OCI-LY7 (cell line): ENCODE measurements around the gene UBP1. TPM values are rescaled to one million over a fixed set of nuclear protein-coding genes. Genes with fewer than 3 reads are reported as not detected.

Experiments
- BruUV-seq: library from RNA; stranded (reverse); fragments of 400-500 nt; replicated peaks from 2 replicates; lab custom pipeline; 2021; lab: Mats Ljungman, UMichigan
- CTCF ChIA-PET: fragments of 300-600 bp; sonication (Branson Sonifier 250); formaldehyde crosslinking; loops from one replicate; lab custom pipeline; 2022; ENCODE audit warnings: antibody characterized with exemption; ENCODE audit not compliant: unreplicated experiment; lab: Charles Lee
- POLR2A ChIA-PET: fragments of 300-600 bp; sonication (Branson Sonifier 250); formaldehyde crosslinking; loops from one replicate; lab custom pipeline; 2022; ENCODE audit warnings: antibody characterized with exemption; lab: Charles Lee
- DNase-seq: peaks from one replicate; pipeline ENCODE4 v3.0.0-alpha.2; 2015; ENCODE audit warnings: low spot score
- H2AFZ ChIP-seq: fragments of 200-600 bp; sonication (generic), shearing (Covaris generic); 2 replicates; pipeline ENCODE4 v1.6.1; 2014; ENCODE audit warnings: mild to moderate bottlenecking, antibody characterized with exemption, low read length, moderate library complexity
- H3K27ac ChIP-seq: fragments of 200-600 bp; sonication (generic); 2 replicates; pipeline ENCODE4 v1.5.1; 2014; ENCODE audit warnings: mixed run types, low read depth, mild to moderate bottlenecking, moderate library complexity, low read length, inconsistent platforms; ENCODE audit not compliant: poor library complexity, severe bottlenecking
- H3K36me3 ChIP-seq: fragments of 200-600 bp; sonication (generic); 2 replicates; pipeline ENCODE4 v1.6.1; 2014; ENCODE audit warnings: mild to moderate bottlenecking, antibody characterized with exemption, low read length, moderate library complexity, mixed read lengths; ENCODE audit not compliant: insufficient read depth
- H3K4me1 ChIP-seq: fragments of 200-600 bp; sonication (generic); 2 replicates; pipeline ENCODE4 v1.5.1; 2014; ENCODE audit warnings: mild to moderate bottlenecking, low read length; ENCODE audit not compliant: insufficient read depth, poor library complexity, severe bottlenecking
- H3K4me2 ChIP-seq: fragments of 200-600 bp; sonication (generic); 2 replicates; pipeline ENCODE4 v1.6.1; 2014; ENCODE audit warnings: mild to moderate bottlenecking, low read length
- H3K4me3 ChIP-seq: fragments of 200-600 bp; sonication (generic); 2 replicates; pipeline ENCODE4 v1.5.1; 2014; ENCODE audit warnings: mild to moderate bottlenecking, low read depth, low read length; ENCODE audit not compliant: poor library complexity, severe bottlenecking
- H3K79me2 ChIP-seq: fragments of 200-600 bp; sonication (generic); 2 replicates; pipeline ENCODE4 v1.6.1; 2016; ENCODE audit warnings: low read depth, mild to moderate bottlenecking, low read length, moderate library complexity, mixed read lengths; ENCODE audit not compliant: insufficient read depth
- H3K9me2 ChIP-seq: fragments of 200-600 bp; sonication (generic); 2 replicates; pipeline ENCODE4 v1.6.1; 2016; ENCODE audit warnings: mild to moderate bottlenecking, low read length, mixed read lengths; ENCODE audit not compliant: insufficient read depth
- H3K9me3 ChIP-seq: fragments of 200-600 bp; sonication (generic); 2 replicates; pipeline ENCODE4 v1.6.1; 2014; ENCODE audit warnings: mild to moderate bottlenecking, mixed run types, low read length, mixed read lengths
- H4K20me1 ChIP-seq: fragments of 200-600 bp; sonication (generic); 2 replicates; pipeline ENCODE4 v1.6.1; 2014; ENCODE audit warnings: mild to moderate bottlenecking, antibody characterized with exemption, low read length, moderate library complexity, mixed read lengths; ENCODE audit not compliant: insufficient read depth
- CTCF ChIP-seq: fragments of 200-600 bp; sonication (generic); conservative IDR thresholded peaks from 2 replicates; pipeline ENCODE4 v1.5.1; 2014; ENCODE audit warnings: mild to moderate bottlenecking, antibody characterized with exemption, low read length, moderate library complexity, mixed read lengths
- EZH2phosphoT487 ChIP-seq: fragments of 200-600 bp; sonication (generic); IDR thresholded peaks from 2 replicates; pipeline ENCODE4 v1.6.1; 2018; ENCODE audit warnings: low read depth, borderline replicate concordance, mild to moderate bottlenecking, mixed run types, antibody characterized with exemption, low read length, moderate library complexity, mixed read lengths
- intact Hi-C: fragments of 100-400 bp; cut with micrococcal nuclease; formaldehyde crosslinking; loops from one replicate; pipeline ENCODE4 v1.10.0; 2022; ENCODE audit not compliant: unreplicated experiment
- total RNA-seq, 2 experiments: library from RNA; depleted of rRNA in 1 of 2; stranded (reverse); fragments of >200 nt in 1 of 2; shearing (Covaris generic) in 1 of 2; gene quantifications; 2 replicates each; pipeline ENCODE4 v1.2.3, GENCODE V29; 2014 to 2022

Gene UBP1
- total RNA-seq, 2 experiments from 2014 or later = 73.0 to 83.8 TPM

DNA sequence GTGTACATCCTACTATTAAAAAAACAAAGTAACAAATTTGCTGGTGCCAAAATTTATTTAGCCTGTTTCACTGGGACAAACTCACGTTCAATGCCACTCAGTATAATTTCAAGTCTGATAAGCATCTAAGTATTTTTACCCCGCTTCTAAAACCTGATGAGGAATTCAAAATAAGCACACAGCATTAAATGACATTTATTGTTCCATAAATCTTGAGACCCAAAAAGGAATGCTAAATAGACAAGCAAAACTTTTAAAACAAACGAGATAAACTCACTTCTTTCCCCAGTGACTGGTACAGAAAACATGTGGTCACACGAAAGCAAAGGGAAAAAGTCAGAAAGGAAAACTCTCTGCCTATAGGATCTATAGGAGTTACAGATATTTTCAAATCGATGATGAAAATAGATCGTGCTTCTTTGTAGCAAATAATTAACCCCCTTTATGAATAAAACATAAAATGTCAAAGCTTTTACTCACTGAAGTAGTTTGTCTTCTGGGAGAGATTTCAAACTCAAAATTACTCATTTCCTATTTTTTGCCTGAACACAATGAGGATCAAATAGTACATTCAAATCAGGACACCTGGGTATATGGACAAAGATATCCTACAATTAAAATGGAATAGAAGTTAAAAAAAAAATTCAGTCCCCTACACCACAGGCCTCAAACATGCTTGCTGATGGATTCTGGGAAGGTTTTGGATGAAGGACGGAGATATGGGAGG is 51.7 kb downstream of the UBP1 start:
- POLR2A ChIA-PET = interaction anchor here (0.7 to 2.1 kb wide), 2 partner anchors 51 to 259 kb away, joined by 3 to 4 read pairs; no protein-coding TSS in a partner anchor
- TSS peak; percentile 66 for BruUV-seq
- no peak overlapping the region for H3K27ac ChIP-seq
- CTCF ChIA-PET = no interaction called here
- no peak overlapping the region for H2AFZ ChIP-seq
- H3K79me2 ChIP-seq = no peaks in the 10 kb centered on the region
- peaks cover 79% of the 10 kb centered on the region for H3K36me3 ChIP-seq
- DNase-seq = no peak
- TF ChIP-seq CTCF (no peak), EZH2phosphoT487 (no peak)
- H3K4me2 ChIP-seq = no peak overlapping the region
- no peaks in the 10 kb centered on the region for H3K9me3 ChIP-seq
- H4K20me1 ChIP-seq = no peaks in the 10 kb centered on the region
- H3K4me1 ChIP-seq = no peaks in the 10 kb centered on the region
- intact Hi-C loops = no loop called here
- no peak overlapping the region for H3K4me3 ChIP-seq
- H3K9me2 ChIP-seq = no peaks in the 10 kb centered on the region

DNA sequence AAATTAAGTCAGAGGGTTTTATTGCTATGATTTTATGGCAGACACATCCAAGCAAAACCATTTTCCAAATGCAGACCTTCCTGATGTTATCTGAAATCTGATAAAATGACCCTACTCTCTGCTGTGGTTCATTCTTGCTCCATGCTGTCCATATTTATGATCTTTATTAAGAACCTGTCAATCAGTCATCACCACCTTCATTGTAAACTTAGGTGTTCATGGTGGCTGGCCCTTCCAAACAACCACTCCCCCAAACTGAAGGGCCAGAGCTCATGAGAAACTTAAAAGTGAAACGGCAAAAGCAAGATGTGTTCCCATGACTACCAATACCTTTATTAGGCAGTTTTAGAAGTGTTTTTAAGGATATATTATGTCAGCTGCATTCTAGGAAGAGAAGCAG is 53.6 kb downstream of the UBP1 start:
- DNase-seq = no peak
- intact Hi-C loops = no loop called here
- TF ChIP-seq CTCF (no peak), EZH2phosphoT487 (no peak)
- POLR2A ChIA-PET = interaction anchor here (0.5 kb wide), 1 partner anchor 869 kb away, joined by 3 read pairs; no protein-coding TSS in a partner anchor
- Histone ChIP-seq H3K9me2 (no peaks in the 10 kb centered on the region), H3K4me1 (no peaks in the 10 kb centered on the region), H3K27ac (no peak overlapping the region), H3K4me3 (no peak overlapping the region), H3K4me2 (no peak overlapping the region), H4K20me1 (no peaks in the 10 kb centered on the region), H3K9me3 (no peaks in the 10 kb centered on the region), H3K79me2 (no peaks in the 10 kb centered on the region), H3K36me3 (peaks cover 60% of the 10 kb centered on the region), H2AFZ (no peak overlapping the region)
- no TSS peak for BruUV-seq
- CTCF ChIA-PET = no interaction called here

DNA sequence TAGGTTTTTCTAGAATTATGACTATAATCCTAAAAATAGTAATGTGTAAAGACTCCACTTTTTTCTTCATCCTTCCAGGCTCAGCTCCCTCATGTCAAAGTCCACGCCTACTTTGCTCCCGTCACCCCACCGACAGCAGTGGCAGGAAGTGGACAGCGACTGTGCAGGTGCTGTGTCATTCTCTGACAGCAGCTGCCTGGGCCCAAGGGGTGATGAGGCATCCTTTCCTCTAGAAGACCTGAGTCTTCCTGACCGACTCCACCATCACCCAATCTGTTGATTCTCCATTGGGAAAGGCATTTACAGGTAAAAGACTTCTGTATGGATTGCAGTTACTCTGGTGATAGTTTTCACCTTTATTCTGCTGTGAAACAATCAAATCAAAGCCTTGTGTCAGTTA is 54.8 kb downstream of the UBP1 start:
- ChIA-PET CTCF (interaction anchor here (0.5 kb wide), 1 partner anchor 12 kb away, joined by 3 read pairs; no protein-coding TSS in a partner anchor), POLR2A (interaction anchor here (0.7 to 1.0 kb wide), 2 partner anchors 11 to 156 kb away, joined by 3 read pairs; no protein-coding TSS in a partner anchor)
- no peaks in the 10 kb centered on the region for H3K9me3 ChIP-seq
- intact Hi-C loops = no loop called here
- no peaks in the 10 kb centered on the region for H3K4me1 ChIP-seq
- no peak overlapping the region for H3K4me3 ChIP-seq
- no peaks in the 10 kb centered on the region for H4K20me1 ChIP-seq
- no peaks in the 10 kb centered on the region for H3K9me2 ChIP-seq
- no TSS peak for BruUV-seq
- peak; percentile 14 for DNase-seq
- peaks cover 48% of the 10 kb centered on the region for H3K36me3 ChIP-seq
- no peak overlapping the region for H3K27ac ChIP-seq
- H3K4me2 ChIP-seq = no peak overlapping the region
- TF ChIP-seq CTCF = no peak
- TF ChIP-seq EZH2phosphoT487 = no peak
- H2AFZ ChIP-seq = no peak overlapping the region
- no peaks in the 10 kb centered on the region for H3K79me2 ChIP-seq
